ENCODE results near the gene SCD5.

- TF ChIP-seq POLR2A (IDR thresholded peaks at IDR 0.05) (no peak), POLR2AphosphoS5 (IDR thresholded peaks at IDR 0.05) (no peak)
- TF ChIP-seq, protein P1, sequence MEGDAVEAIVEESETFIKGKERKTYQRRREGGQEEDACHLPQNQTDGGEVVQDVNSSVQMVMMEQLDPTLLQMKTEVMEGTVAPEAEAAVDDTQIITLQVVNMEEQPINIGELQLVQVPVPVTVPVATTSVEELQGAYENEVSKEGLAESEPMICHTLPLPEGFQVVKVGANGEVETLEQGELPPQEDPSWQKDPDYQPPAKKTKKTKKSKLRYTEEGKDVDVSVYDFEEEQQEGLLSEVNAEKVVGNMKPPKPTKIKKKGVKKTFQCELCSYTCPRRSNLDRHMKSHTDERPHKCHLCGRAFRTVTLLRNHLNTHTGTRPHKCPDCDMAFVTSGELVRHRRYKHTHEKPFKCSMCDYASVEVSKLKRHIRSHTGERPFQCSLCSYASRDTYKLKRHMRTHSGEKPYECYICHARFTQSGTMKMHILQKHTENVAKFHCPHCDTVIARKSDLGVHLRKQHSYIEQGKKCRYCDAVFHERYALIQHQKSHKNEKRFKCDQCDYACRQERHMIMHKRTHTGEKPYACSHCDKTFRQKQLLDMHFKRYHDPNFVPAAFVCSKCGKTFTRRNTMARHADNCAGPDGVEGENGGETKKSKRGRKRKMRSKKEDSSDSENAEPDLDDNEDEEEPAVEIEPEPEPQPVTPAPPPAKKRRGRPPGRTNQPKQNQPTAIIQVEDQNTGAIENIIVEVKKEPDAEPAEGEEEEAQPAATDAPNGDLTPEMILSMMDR (IDR thresholded peaks at IDR 0.05): no peak
Measured at GRCh38 chr4:82691431-82691830, 107.2 kb downstream of the SCD5 start.

All from prostate gland (tissue), 2 donors.